22Rv1 (cell line): Measurements from ENCODE around the gene KCNA5.

ENCODE experiments used
- H3K27ac ChIP-seq: fragments of 450-650 bp; 2 replicates; pipeline ENCODE4 v1.5.1; 2017
- ZFX ChIP-seq: fragments of 450-650 bp; IDR thresholded peaks from 2 replicates; pipeline ENCODE4 v1.6.1; 2017; ENCODE audit warnings: antibody characterized with exemption, borderline replicate concordance
- TF ChIP-seq, protein P1 (sequence below): fragments of 450-650 bp; IDR thresholded peaks from 2 replicates; pipeline ENCODE4 v1.5.1; 2017; ENCODE audit warnings: mild to moderate bottlenecking

The KCNA5 gene

DNA sequence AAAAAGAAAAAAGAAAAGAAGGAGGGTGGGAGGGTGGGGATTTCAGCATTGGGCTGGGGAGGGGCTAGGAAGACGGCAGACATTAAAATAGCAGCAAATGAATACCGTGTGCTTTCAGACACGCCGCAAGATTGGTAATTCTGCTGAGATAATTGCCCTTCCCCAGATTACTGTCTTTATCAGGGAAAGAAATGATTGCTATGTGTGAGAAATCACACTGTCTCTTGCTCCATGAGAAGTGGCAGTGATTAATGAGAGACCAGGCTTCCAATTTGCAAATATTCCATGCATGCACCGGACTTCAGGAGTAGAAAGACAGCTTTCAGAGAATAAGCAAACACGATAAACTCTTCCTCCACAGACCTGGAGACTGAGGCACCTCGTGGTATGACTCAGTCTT, 7.6 kb upstream of the KCNA5 start:
- TF ChIP-seq, protein P1, sequence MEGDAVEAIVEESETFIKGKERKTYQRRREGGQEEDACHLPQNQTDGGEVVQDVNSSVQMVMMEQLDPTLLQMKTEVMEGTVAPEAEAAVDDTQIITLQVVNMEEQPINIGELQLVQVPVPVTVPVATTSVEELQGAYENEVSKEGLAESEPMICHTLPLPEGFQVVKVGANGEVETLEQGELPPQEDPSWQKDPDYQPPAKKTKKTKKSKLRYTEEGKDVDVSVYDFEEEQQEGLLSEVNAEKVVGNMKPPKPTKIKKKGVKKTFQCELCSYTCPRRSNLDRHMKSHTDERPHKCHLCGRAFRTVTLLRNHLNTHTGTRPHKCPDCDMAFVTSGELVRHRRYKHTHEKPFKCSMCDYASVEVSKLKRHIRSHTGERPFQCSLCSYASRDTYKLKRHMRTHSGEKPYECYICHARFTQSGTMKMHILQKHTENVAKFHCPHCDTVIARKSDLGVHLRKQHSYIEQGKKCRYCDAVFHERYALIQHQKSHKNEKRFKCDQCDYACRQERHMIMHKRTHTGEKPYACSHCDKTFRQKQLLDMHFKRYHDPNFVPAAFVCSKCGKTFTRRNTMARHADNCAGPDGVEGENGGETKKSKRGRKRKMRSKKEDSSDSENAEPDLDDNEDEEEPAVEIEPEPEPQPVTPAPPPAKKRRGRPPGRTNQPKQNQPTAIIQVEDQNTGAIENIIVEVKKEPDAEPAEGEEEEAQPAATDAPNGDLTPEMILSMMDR: no peak
- TF ChIP-seq ZFX: no peak
- no peak overlapping the region for H3K27ac ChIP-seq

DNA sequence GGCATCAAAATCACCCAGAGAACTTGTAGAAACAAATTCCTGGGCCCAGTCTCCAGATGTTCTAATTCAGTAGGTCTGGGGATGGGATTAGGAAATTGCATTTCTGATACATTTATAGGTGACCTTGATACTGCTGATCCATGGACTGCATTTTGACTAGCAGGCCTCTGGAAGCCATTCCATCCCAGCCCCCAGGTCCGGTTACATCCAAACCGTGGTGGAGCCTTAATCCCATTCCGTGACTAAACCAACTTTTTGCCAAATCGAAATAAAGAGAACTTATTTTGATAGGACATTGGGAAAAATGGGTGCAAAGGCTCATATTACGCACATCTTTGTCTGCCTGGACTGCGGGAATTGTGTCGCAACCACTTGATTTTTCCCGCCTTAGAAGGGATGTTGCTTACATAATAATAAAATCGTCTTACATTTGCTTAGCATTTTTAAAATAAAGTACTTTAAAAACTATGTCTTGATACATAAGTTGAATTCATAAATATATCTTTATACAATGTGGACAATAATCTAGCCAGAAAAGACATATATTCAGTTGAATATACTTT, 5.8 kb upstream of the KCNA5 start:
- TF ChIP-seq ZFX: no peak
- TF ChIP-seq, protein P1: no peak
- H3K27ac ChIP-seq: no peak overlapping the region

DNA sequence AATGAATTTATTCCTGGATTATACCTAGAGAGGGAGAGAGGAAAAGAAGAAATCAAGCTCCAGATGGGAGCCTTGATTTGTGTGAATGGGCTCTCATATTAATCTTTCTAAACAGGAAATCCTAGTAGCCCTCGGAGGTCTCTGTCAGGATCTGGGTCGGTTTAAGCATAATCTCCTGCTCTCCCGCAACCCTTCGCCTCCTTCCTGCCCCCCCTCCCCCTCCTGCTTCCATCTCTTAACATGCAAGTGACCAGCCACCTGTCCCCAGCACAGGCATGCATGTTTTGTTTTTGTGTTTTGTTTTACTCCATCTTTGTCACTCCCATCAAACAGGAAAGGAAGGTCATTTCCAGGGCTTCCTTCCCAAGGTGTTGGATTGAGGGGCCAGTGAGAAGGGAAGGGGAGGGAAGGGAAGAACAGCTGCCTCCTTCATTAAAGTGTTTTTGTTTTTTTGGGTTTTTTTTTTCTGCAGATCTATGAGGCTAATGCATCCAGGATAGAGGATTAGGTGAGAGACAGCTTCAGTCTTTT, 4.8 kb upstream of the KCNA5 start:
- no peak overlapping the region for H3K27ac ChIP-seq
- TF ChIP-seq, protein P1: no peak
- no peak for TF ChIP-seq ZFX

DNA sequence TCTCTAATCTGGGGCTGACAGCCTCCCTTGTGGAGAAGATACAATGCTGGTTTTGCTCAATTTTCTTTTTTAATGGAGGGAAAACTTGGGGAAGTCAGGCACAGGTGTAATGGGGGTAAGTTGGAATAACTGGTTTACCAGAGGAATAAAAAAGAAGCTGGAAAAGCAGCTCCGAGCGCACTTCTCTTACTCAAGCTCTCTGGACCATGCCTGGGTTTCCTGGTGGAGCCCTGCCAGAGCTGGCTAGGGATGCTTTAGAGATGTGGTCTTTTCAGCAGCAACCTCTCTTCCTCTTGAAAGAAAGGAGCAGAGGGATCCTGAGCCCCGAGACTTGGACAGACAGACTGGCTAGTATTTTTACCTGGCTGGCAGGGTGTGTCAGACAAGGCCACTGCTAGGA, 3.9 kb upstream of the KCNA5 start:
- no peak overlapping the region for H3K27ac ChIP-seq
- TF ChIP-seq, protein P1: no peak
- TF ChIP-seq ZFX: no peak

DNA sequence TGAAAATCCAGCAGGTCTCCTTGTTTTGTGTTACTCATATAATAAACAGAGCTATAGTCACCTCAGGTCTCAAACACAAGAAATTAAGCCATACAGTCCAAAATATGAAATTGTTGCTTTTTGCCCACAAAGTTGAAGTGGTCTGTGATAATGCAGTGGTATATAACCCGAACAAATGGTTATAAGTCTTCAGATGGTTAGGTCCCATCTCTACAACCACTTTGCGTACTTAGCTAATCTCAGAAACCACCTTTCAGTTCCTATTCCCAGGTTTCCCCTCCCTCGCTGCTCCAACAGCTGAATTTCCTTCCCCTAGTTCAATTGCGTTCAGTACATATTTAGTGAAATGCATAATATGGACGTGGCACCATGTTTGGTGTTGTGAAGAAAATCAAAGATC, 3.3 kb upstream of the KCNA5 start:
- TF ChIP-seq, protein P1: no peak
- TF ChIP-seq ZFX: no peak
- no peak overlapping the region for H3K27ac ChIP-seq

DNA sequence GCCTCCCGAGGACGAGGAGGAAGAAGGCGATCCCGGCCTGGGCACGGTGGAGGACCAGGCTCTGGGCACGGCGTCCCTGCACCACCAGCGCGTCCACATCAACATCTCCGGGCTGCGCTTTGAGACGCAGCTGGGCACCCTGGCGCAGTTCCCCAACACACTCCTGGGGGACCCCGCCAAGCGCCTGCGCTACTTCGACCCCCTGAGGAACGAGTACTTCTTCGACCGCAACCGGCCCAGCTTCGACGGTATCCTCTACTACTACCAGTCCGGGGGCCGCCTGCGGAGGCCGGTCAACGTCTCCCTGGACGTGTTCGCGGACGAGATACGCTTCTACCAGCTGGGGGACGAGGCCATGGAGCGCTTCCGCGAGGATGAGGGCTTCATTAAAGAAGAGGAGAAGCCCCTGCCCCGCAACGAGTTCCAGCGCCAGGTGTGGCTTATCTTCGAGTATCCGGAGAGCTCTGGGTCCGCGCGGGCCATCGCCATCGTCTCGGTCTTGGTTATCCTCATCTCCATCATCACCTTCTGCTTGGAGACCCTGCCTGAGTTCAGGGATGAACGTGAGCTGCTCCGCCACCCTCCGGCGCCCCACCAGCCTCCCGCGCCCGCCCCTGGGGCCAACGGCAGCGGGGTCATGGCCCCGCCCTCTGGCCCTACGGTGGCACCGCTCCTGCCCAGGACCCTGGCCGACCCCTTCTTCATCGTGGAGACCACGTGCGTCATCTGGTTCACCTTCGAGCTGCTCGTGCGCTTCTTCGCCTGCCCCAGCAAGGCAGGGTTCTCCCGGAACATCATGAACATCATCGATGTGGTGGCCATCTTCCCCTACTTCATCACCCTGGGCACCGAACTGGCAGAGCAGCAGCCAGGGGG, 979 bp downstream of the KCNA5 start:
- no peak overlapping the region for H3K27ac ChIP-seq
- no peak for TF ChIP-seq ZFX
- TF ChIP-seq, protein P1: no peak

DNA sequence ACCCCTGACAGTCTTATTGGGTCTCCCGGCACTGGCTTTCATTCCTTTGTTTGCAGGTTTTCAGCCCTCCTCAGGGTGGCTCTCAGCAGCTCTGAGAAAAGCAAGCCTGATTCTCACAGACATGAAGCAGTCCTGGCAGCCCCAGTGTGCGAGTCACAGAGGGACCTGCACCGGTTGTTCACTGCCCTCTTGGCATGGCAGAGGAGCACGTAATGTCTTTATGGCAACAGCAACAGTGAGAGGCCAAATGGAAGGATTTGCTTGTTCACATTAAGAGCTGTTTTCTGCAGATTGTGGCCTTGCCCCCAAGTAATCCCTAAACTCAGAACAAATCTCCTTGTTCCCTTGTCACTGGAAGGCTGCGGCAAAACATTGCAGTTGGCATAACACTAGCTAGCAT, 3.4 kb downstream of the KCNA5 start:
- H3K27ac ChIP-seq: no peak overlapping the region
- TF ChIP-seq, protein P1: no peak
- TF ChIP-seq ZFX: no peak
